SK-N-SH treated with all-trans-retinoic acid at 6 μM for 48 hours (cell line): ENCODE data around the gene CDKN2AIP.

Experiments
- ATAC-seq: fragments of 200-7000 bp; cut with Tn5 transposase; 3 replicates; pipeline ENCODE4 v1.9.1; 2020; ENCODE audit warnings: mild to moderate bottlenecking, moderate library complexity
- ARNTL ChIP-seq: fragments of 450-650 bp; formaldehyde crosslinking; IDR thresholded peaks from 2 replicates; pipeline ENCODE4 v1.5.0; 2020; ENCODE audit warnings: low read depth, mild to moderate bottlenecking, moderate library complexity, borderline replicate concordance
- CSDC2 ChIP-seq: fragments of 250-450 bp; sonication (Bioruptor Pico); IDR thresholded peaks from 2 replicates; pipeline ENCODE4 v1.5.0; 2020; ENCODE audit warnings: mild to moderate bottlenecking, moderate library complexity
- OSR1 ChIP-seq: fragments of 250-450 bp; sonication (Bioruptor Pico); IDR thresholded peaks from 2 replicates; pipeline ENCODE4 v1.8.0; 2022; ENCODE audit warnings: moderate library complexity, mild to moderate bottlenecking, inconsistent platforms
- RARB ChIP-seq: fragments of 250-450 bp; sonication (Bioruptor Pico); IDR thresholded peaks from 2 replicates; pipeline ENCODE4 v1.8.0; 2021; ENCODE audit warnings: mild to moderate bottlenecking, moderate library complexity
- TCF4 ChIP-seq: fragments of 250-450 bp; sonication (Bioruptor Pico); IDR thresholded peaks from 2 replicates; pipeline ENCODE4 v1.8.0; 2021; ENCODE audit warnings: mild to moderate bottlenecking, moderate library complexity, borderline replicate concordance
- TOX ChIP-seq: fragments of 250-450 bp; sonication (Bioruptor Pico); IDR thresholded peaks from 2 replicates; pipeline ENCODE4 v1.8.0; 2021; ENCODE audit warnings: mild to moderate bottlenecking, moderate library complexity, borderline replicate concordance
- ZC3H10 ChIP-seq: fragments of 250-450 bp; sonication (Bioruptor Pico); IDR thresholded peaks from 2 replicates; pipeline ENCODE4 v1.5.1; 2021; ENCODE audit warnings: mild to moderate bottlenecking, moderate library complexity
- ZNF565 ChIP-seq: fragments of 450-650 bp; formaldehyde crosslinking; conservative IDR thresholded peaks from 2 replicates; pipeline ENCODE4 v1.5.0; 2020; ENCODE audit warnings: low read depth, mild to moderate bottlenecking, moderate library complexity
- ZNF8 ChIP-seq: fragments of 450-650 bp; formaldehyde crosslinking; IDR thresholded peaks from 2 replicates; pipeline ENCODE4 v1.5.0; 2020; ENCODE audit warnings: mild to moderate bottlenecking, moderate library complexity
- TF ChIP-seq, protein P1 (sequence below): fragments of 250-450 bp; sonication (Bioruptor Pico); IDR thresholded peaks from 2 replicates; pipeline ENCODE4 v1.8.0; 2021; ENCODE audit warnings: low read depth, mild to moderate bottlenecking, moderate library complexity, borderline replicate concordance
- TF ChIP-seq, protein P2 (sequence below): fragments of 250-450 bp; sonication (Bioruptor Pico); IDR thresholded peaks from 2 replicates; pipeline ENCODE4 v1.5.1; 2020; ENCODE audit warnings: low read depth, mild to moderate bottlenecking, moderate library complexity
- TF ChIP-seq, protein P3 (sequence below): fragments of 250-450 bp; sonication (Bioruptor Pico); IDR thresholded peaks from 2 replicates; pipeline ENCODE4 v1.8.0; 2020; ENCODE audit warnings: mild to moderate bottlenecking, moderate library complexity, borderline replicate concordance
- TF ChIP-seq, protein P4 (sequence below): fragments of 250-450 bp; sonication (Bioruptor Pico); IDR thresholded peaks from 2 replicates; pipeline ENCODE4 v1.5.0; 2020; ENCODE audit warnings: mild to moderate bottlenecking, moderate library complexity

The CDKN2AIP gene

DNA sequence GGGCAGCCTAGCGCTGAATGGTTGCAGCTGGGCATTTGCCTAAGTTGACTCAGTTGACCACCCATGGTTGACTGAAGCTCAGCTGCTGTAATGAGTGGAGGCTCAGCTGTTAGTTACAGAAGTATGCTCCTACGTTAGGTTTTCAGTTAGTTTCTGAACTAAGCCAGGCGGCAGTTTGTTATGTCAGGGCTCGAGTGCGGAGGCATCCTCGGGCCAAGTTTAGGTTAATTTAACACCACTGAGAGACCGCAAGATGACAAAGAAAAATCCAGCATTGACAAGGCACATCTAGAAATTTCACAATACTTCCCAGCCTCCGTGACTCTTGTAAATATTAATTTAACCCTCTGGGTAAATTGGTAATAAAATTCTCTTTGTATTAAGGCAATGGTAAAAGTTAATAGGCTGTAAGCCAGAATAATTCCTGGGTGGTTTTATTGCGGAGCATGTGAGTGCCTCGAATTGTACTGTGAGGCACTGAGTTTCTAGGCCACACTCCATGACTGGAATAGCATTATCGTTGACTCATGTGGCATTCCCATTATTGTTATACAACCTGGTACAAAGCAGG is 33.1 kb upstream of the CDKN2AIP start:
- TF ChIP-seq, protein P1, sequence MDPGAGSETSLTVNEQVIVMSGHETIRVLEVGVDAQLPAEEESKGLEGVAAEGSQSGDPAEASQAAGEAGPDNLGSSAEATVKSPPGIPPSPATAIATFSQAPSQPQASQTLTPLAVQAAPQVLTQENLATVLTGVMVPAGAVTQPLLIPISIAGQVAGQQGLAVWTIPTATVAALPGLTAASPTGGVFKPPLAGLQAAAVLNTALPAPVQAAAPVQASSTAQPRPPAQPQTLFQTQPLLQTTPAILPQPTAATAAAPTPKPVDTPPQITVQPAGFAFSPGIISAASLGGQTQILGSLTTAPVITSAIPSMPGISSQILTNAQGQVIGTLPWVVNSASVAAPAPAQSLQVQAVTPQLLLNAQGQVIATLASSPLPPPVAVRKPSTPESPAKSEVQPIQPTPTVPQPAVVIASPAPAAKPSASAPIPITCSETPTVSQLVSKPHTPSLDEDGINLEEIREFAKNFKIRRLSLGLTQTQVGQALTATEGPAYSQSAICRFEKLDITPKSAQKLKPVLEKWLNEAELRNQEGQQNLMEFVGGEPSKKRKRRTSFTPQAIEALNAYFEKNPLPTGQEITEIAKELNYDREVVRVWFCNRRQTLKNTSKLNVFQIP = no peak
- TF ChIP-seq ZNF8 (no peak), ZC3H10 (CRISPR knock-in tag) (no peak), OSR1 (CRISPR knock-in tag) (no peak), ZNF565 (CRISPR knock-in tag) (no peak)
- TF ChIP-seq, protein P2, sequence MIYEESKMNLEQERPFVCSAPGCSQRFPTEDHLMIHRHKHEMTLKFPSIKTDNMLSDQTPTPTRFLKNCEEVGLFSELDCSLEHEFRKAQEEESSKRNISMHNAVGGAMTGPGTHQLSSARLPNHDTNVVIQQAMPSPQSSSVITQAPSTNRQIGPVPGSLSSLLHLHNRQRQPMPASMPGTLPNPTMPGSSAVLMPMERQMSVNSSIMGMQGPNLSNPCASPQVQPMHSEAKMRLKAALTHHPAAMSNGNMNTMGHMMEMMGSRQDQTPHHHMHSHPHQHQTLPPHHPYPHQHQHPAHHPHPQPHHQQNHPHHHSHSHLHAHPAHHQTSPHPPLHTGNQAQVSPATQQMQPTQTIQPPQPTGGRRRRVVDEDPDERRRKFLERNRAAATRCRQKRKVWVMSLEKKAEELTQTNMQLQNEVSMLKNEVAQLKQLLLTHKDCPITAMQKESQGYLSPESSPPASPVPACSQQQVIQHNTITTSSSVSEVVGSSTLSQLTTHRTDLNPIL (CRISPR knock-in tag) = no peak
- TF ChIP-seq, protein P3, sequence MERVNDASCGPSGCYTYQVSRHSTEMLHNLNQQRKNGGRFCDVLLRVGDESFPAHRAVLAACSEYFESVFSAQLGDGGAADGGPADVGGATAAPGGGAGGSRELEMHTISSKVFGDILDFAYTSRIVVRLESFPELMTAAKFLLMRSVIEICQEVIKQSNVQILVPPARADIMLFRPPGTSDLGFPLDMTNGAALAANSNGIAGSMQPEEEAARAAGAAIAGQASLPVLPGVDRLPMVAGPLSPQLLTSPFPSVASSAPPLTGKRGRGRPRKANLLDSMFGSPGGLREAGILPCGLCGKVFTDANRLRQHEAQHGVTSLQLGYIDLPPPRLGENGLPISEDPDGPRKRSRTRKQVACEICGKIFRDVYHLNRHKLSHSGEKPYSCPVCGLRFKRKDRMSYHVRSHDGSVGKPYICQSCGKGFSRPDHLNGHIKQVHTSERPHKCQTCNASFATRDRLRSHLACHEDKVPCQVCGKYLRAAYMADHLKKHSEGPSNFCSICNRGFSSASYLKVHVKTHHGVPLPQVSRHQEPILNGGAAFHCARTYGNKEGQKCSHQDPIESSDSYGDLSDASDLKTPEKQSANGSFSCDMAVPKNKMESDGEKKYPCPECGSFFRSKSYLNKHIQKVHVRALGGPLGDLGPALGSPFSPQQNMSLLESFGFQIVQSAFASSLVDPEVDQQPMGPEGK (CRISPR knock-in tag) = no peak
- ATAC-seq = no peak

DNA sequence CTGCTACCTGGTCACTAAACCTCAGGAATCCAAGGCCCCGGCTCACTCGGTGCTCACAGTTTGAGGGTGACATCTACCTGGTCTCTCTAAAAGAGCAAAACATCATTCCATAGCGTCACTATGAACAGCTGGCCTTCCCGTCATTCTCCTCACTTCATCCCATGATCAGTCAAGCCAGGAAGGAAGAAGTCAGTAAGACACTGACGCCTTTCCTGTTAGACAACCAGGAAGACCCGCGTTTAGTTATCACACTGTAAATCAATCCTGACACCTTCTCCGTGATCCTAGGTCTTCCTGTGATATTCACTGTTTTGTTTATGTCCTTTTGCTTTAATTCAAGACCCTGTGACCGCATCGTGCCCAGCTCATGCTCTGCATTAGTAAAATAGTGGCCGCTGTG is 31.6 kb upstream of the CDKN2AIP start:
- no peak for TF ChIP-seq OSR1 (CRISPR knock-in tag)

DNA sequence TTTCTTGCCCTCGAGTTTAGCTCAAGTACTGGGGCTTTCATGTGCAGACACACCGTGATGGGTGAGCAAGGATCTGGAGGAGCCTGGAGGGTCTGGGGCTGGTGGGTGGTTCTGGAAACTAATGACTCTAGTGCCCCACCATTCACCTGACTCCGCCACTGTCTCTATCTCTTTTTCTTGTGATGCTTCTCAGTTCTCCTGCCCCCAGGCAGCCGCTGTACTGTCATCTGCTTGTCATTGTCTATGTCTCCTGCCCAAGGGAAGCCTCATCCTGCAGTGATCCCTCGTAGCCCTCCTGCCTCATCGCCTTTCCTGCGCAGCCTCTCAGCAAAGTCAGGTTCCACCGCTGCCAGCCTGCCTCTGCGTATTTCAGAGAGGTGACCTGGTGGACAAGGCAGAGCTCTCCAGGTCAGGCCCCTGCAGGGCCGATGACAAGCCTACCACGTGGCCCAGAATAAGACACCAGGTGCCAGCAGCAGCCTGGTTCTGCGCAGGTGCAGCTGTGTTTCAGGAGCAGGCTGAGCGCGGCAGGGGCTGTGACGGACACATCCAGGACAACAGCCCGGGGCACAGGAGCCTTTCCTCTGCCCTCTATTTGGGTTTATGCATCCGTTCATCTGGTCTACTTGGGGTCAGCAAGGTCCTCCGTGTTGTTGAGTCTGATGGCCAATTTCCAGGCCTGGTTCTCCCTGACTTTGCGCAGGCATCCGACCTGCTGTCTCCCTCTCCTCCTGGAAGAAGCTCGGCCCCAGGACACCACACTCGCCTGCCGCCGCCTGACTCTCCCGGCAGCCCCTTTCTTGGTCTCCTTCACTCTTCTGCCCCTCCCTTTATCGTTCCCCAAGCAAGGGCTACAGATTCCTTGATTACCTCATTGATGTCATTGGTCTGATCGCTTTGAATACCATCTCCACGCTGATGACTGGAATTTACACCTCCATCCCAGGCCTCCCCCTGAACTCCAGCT is 30.9 kb upstream of the CDKN2AIP start:
- no peak for ATAC-seq
- TF ChIP-seq, protein P4, sequence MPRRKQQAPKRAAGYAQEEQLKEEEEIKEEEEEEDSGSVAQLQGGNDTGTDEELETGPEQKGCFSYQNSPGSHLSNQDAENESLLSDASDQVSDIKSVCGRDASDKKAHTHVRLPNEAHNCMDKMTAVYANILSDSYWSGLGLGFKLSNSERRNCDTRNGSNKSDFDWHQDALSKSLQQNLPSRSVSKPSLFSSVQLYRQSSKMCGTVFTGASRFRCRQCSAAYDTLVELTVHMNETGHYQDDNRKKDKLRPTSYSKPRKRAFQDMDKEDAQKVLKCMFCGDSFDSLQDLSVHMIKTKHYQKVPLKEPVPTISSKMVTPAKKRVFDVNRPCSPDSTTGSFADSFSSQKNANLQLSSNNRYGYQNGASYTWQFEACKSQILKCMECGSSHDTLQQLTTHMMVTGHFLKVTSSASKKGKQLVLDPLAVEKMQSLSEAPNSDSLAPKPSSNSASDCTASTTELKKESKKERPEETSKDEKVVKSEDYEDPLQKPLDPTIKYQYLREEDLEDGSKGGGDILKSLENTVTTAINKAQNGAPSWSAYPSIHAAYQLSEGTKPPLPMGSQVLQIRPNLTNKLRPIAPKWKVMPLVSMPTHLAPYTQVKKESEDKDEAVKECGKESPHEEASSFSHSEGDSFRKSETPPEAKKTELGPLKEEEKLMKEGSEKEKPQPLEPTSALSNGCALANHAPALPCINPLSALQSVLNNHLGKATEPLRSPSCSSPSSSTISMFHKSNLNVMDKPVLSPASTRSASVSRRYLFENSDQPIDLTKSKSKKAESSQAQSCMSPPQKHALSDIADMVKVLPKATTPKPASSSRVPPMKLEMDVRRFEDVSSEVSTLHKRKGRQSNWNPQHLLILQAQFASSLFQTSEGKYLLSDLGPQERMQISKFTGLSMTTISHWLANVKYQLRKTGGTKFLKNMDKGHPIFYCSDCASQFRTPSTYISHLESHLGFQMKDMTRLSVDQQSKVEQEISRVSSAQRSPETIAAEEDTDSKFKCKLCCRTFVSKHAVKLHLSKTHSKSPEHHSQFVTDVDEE (CRISPR knock-in tag) = no peak
- no peak for TF ChIP-seq ARNTL (CRISPR knock-in tag)
- no peak for TF ChIP-seq RARB (CRISPR knock-in tag)
- no peak for TF ChIP-seq CSDC2 (CRISPR knock-in tag)
- TF ChIP-seq, protein P2 (CRISPR knock-in tag) = no peak
- no peak for TF ChIP-seq TOX (CRISPR knock-in tag)
- no peak for TF ChIP-seq TCF4 (CRISPR knock-in tag)
- TF ChIP-seq, protein P3 (CRISPR knock-in tag) = no peak

More for the DNA sequence above, 31.6 kb upstream of the CDKN2AIP start:
- ATAC-seq = no peak
